GM06990 (cell line): Measurements from ENCODE around the gene UBE2U.

ENCODE experiments used
- DNase-seq: peaks from one replicate; pipeline ENCODE4 v3.0.0-alpha.2; 2011; ENCODE audit not compliant: insufficient read length; ENCODE audit errors: extremely low read depth
- H3K27me3 ChIP-seq: replicated peaks from 2 replicates; pipeline ENCODE4 v1.6.0; 2011; ENCODE audit warnings: low read length; ENCODE audit not compliant: control insufficient read depth, insufficient read depth
- H3K36me3 ChIP-seq: 2 replicates; pipeline ENCODE4 v1.5.1; 2011; ENCODE audit warnings: low read length; ENCODE audit not compliant: control insufficient read depth, insufficient read depth
- H3K4me3 ChIP-seq: replicated peaks from 2 replicates; pipeline ENCODE4 v1.5.1; 2011; ENCODE audit warnings: low read depth, mild to moderate bottlenecking, control low read depth, low read length
- TF ChIP-seq, protein P1 (sequence below): IDR thresholded peaks from 2 replicates; pipeline ENCODE4 v1.5.1; 2011; ENCODE audit warnings: low read length, control low read depth, mild to moderate bottlenecking, inconsistent platforms; ENCODE audit not compliant: insufficient read depth, poor library complexity, severe bottlenecking

Gene UBE2U

DNA sequence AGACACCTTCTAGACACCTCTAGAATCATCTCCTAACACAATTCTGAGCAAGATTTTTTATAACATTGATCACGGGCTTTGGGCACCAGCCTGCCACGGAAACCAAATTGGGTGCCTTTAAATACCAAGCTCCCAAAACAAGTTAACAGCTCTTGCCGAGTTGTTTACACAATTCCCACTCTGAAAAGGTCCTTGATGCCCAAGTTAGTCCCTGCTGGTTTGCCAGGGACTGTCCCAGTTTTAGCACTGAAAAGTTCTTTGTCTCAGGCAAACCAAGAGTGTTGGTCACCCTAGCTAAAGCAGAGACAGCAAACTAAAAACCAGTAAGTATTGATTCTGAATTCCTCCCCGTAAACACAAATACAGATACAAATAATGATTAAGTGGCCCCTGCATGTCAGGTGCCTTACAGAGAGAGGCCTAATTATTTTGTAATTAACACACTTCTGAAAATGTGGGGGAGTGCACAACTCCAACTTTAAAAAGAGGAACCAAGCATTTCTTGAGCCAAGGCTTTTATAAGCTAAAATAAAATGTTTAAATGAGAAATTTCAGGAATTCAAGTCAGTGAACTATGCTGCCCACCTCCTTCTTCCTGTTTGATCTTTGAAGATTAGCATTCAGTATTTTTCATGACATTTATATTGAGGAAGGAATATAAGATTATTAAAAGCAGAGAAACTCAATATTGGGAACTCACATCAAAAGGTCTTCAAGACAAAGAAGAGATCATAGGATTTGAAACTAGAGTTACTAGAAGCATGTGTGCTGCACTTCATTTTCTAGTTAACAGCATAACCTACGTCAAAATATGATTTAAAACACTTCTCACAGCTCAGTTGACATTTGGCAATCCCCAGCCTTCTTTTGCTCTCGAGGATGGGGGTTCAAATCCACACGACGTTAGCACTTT lies 9.0 kb upstream of the UBE2U start:
- TF ChIP-seq, protein P1, sequence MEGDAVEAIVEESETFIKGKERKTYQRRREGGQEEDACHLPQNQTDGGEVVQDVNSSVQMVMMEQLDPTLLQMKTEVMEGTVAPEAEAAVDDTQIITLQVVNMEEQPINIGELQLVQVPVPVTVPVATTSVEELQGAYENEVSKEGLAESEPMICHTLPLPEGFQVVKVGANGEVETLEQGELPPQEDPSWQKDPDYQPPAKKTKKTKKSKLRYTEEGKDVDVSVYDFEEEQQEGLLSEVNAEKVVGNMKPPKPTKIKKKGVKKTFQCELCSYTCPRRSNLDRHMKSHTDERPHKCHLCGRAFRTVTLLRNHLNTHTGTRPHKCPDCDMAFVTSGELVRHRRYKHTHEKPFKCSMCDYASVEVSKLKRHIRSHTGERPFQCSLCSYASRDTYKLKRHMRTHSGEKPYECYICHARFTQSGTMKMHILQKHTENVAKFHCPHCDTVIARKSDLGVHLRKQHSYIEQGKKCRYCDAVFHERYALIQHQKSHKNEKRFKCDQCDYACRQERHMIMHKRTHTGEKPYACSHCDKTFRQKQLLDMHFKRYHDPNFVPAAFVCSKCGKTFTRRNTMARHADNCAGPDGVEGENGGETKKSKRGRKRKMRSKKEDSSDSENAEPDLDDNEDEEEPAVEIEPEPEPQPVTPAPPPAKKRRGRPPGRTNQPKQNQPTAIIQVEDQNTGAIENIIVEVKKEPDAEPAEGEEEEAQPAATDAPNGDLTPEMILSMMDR = no peak
- Histone ChIP-seq H3K36me3 (no peaks in the 10 kb centered on the region), H3K27me3 (no peaks in the 10 kb centered on the region), H3K4me3 (no peak overlapping the region)
- DNase-seq = no peak

DNA sequence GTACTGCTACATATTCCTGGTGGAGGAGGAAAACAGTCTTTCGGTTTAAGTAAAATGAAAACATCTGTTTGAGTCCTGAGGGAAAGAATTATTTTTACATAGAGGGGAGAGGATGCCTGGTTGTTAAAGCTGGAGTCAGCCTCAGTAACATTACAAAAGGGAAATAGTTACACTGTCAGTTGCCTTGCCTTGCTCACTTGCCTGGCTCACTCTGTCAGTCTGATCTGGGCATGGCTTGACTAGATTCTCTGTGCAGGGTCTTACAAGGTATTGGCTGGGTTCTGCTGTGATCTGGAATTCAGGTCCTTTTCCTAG lies 8.4 kb upstream of the UBE2U start:
- H3K36me3 ChIP-seq = no peaks in the 10 kb centered on the region
- no peak for DNase-seq
- no peak overlapping the region for H3K4me3 ChIP-seq
- no peaks in the 10 kb centered on the region for H3K27me3 ChIP-seq
- TF ChIP-seq, protein P1 = no peak

DNA sequence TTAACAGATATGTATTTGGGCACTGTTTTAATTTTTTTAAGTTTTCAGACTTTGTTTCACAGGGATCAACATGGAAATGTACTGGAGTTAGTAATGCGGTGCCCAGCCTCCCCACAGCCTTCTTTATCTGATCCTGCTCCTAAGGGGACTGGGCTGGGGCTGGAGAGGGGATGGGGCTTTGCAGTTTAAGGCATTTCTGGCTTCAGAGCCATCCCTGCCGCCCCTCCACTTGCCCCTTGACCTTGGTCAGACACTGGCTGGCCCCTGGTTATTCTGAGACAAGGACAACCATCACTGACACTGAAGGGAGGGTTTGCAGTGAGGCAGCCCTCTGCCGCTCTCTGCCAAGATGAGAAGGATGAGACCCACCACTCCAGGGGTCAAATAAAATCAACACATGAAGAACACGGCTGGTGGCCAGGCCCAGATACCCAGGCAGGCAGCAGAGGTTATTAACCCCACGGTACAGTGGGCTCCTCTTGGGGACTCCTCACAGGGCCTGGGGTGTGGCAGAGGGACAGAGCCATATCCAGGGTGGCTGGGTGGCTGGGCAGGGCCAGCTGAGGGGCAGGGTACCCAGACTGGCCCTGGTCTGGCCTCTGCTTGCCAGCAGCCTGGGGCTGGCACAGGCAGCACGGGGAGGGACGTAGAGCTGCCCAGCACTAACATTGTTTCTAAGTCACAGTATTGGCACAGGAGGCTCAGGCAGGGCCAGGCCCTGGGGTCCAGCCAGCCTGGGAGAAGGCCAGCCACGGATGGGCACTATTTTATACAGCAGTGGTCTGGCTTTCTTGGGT lies 7.2 kb upstream of the UBE2U start:
- Histone ChIP-seq H3K27me3 (no peaks in the 10 kb centered on the region), H3K36me3 (no peaks in the 10 kb centered on the region), H3K4me3 (no peak overlapping the region)
- DNase-seq = no peak
- TF ChIP-seq, protein P1 = no peak

DNA sequence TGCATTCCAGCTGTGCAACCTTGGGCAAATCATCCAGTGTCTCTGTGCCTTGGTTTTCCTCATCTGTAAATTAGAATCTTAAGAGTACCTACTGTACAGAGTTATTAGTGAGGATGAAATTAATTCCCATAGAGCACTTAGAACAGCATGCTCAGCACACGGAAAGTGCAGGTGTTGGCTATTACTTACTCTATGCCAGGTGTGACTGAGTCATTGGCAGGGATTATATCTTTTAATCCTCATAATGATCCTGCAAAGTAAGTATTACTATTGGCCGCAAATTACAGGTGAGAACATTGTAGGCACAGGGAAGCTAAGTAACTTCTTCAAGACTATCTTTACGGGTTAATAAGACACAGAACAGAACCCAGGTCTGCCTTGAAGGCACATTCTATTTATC lies 6.3 kb upstream of the UBE2U start:
- Histone ChIP-seq H3K4me3 (no peak overlapping the region), H3K36me3 (no peaks in the 10 kb centered on the region), H3K27me3 (no peaks in the 10 kb centered on the region)
- no peak for DNase-seq
- TF ChIP-seq, protein P1 = no peak

DNA sequence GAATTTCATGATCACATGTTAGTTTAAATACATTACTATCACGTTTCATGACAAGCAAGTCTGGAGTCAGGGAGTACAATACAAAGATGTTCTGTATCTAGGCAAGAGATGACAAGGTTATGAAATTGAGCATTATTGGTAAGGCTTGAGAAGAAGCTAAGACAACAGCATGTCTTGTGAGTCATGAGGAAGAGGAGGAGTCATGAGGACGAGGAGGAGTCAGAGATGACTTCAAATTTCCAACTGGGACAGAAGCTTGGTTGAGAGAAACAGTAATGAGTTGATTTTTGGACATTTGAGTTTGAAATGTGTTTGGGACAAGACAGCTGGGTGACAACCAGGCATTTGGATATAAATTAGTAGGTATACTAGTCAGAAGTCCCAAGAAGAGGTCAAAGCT lies 4.3 kb upstream of the UBE2U start:
- TF ChIP-seq, protein P1 = no peak
- Histone ChIP-seq H3K27me3 (no peaks in the 10 kb centered on the region), H3K4me3 (no peak overlapping the region), H3K36me3 (no peaks in the 10 kb centered on the region)
- DNase-seq = no peak
